AG04450 (cell line): ENCODE results near the gene CNIH2. TPM values are rescaled to one million over a fixed set of nuclear protein-coding genes. Genes with fewer than 3 reads are reported as not detected.

ENCODE experiments used
- CTCF ChIA-PET: fragments of 300-600, 350-600 bp; formaldehyde crosslinking; extraction: SDS; loops from one replicate; lab custom pipeline; 2022; ENCODE audit warnings: antibody characterized with exemption, inconsistent platforms; lab: Charles Lee
- POLR2A ChIA-PET: fragments of 350-600 bp; formaldehyde crosslinking; extraction: SDS; loops from one replicate; lab custom pipeline; 2021; ENCODE audit warnings: antibody characterized with exemption, inconsistent platforms; lab: Yijun Ruan, JAX
- DNase-seq: peaks from one replicate; pipeline ENCODE4 v3.0.0-alpha.2; 2011; ENCODE audit warnings: low read depth, low spot score
- H3K27ac ChIP-seq: one replicate; pipeline ENCODE4 v1.5.1; 2012; ENCODE audit warnings: low read depth, low read length, control low read depth
- H3K27me3 ChIP-seq: one replicate; pipeline ENCODE4 v1.6.0; 2012; ENCODE audit warnings: low read length; ENCODE audit not compliant: control insufficient read depth, insufficient read depth
- H3K4me3 ChIP-seq: 2 replicates; pipeline ENCODE4 v1.5.1; 2011; ENCODE audit warnings: mild to moderate bottlenecking, low read depth, low read length, control low read depth
- H3K9me3 ChIP-seq: 2 replicates; pipeline ENCODE4 v1.5.1; 2012; ENCODE audit warnings: low read length; ENCODE audit not compliant: control insufficient read depth, insufficient read depth
- CTCF ChIP-seq: IDR thresholded peaks from 2 replicates; pipeline ENCODE4 v1.5.1; 2011; ENCODE audit warnings: low read depth, low read length, control low read depth, inconsistent platforms
- polyA plus RNA-seq: library from polyadenylated mRNA; depleted of rRNA; stranded (reverse); fragments of >200 nt; gene quantifications from 2 replicates; pipeline ENCODE4 v1.2.3, GENCODE V29; 2011

CNIH2 gene
- polyA plus RNA-seq, 1 experiment, result 2.8 TPM

GRCh38 chr11:66279092-66279734, 1.2 kb downstream of the CNIH2 start:
- Histone ChIP-seq H3K9me3 (no peaks in the 10 kb centered on the region; the same call in 1 of the 2 replicates), H3K27me3 (no peaks in the 10 kb centered on the region), H3K27ac (no peak overlapping the region), H3K4me3 (no peak overlapping the region)
- no peak for TF ChIP-seq CTCF
- no peak for DNase-seq
- POLR2A ChIA-PET, result interaction anchor here (0.6 to 1.3 kb wide), 2 partner anchors 9 to 10 kb away, joined by 3 to 4 read pairs; partner anchors contain the start of gene YIF1A
- CTCF ChIA-PET, result interaction anchor here (0.6 kb wide), 1 partner anchor 20 kb away, joined by 3 read pairs; no protein-coding TSS in a partner anchor

- Histone ChIP-seq H3K4me3 (no peak overlapping the region), H3K27ac (no peak overlapping the region), H3K27me3 (no peaks in the 10 kb centered on the region), H3K9me3 (no peaks in the 10 kb centered on the region; the same call in 1 of the 2 replicates)
- CTCF ChIA-PET, result interaction anchor here (0.5 to 3.7 kb wide), 4 partner anchors 8 to 58 kb away, joined by 5 to 18 read pairs (median 7); partner anchors contain the start of genes CD248 and RAB1B
- TF ChIP-seq CTCF, result no peak
- DNase-seq, result no peak
- POLR2A ChIA-PET, result interaction anchor here (0.7 to 1.2 kb wide), 3 partner anchors 8 to 13 kb away, joined by 3 to 4 read pairs (median 4); partner anchors contain the start of gene YIF1A
Observed at GRCh38 chr11:66280428-66280827, 2.5 kb downstream of the CNIH2 start.

GRCh38 chr11:66281001-66281400, 3.0 kb downstream of the CNIH2 start:
- Histone ChIP-seq H3K4me3 (no peak overlapping the region), H3K27ac (no peak overlapping the region), H3K27me3 (no peaks in the 10 kb centered on the region), H3K9me3 (no peaks in the 10 kb centered on the region; the same call in 1 of the 2 replicates)
- no peak for TF ChIP-seq CTCF
- CTCF ChIA-PET, result interaction anchor here (1.2 to 3.7 kb wide), 3 partner anchors 9 to 58 kb away, joined by 3 to 18 read pairs (median 8); no protein-coding TSS in a partner anchor
- POLR2A ChIA-PET, result interaction anchor here (0.5 to 1.2 kb wide), 2 partner anchors 9 to 25 kb away, joined by 3 read pairs; no protein-coding TSS in a partner anchor
- DNase-seq, result no peak

- Histone ChIP-seq H3K27me3 (no peaks in the 10 kb centered on the region), H3K27ac (no peak overlapping the region), H3K9me3 (no peaks in the 10 kb centered on the region), H3K4me3 (no peak overlapping the region)
- no peak for TF ChIP-seq CTCF
- CTCF ChIA-PET, result interaction anchor here (0.6 to 3.7 kb wide), 11 partner anchors 9 to 64 kb away, joined by 3 to 18 read pairs (median 3); partner anchors contain the start of genes RAB1B, RIN1 and TMEM151A
- POLR2A ChIA-PET, result interaction anchor here (0.5 to 1.9 kb wide), 4 partner anchors 9 to 26 kb away, joined by 3 to 7 read pairs (median 3); partner anchors contain the start of gene TMEM151A
- no peak for DNase-seq
Observed at GRCh38 chr11:66281776-66282467, 3.9 kb downstream of the CNIH2 start.
